Activated naive CD4-positive, alpha-beta T cell treated with anti-CD3 and anti-CD28 coated beads for 36 hours (primary cell): Measurements from ENCODE around the gene A4GNT. TPM values are rescaled to one million over a fixed set of nuclear protein-coding genes. Genes with fewer than 3 reads are reported as not detected.
"Not testable (repeated sequence)": the region's sequence is repeated elsewhere in the genome, so short reads cannot be mapped to it uniquely, and the experiment has no call there.

ENCODE experiments used
- CTCF ChIA-PET: fragments of 350-600 bp; sonication (Branson Sonifier 250); formaldehyde crosslinking; loops from one replicate; lab custom pipeline; 2021; ENCODE audit warnings: antibody characterized with exemption; lab: Charles Lee
- DNase-seq: peaks from one replicate; pipeline ENCODE4 v3.0.0-alpha.2; 2020
- H3K27ac Mint-ChIP-seq: one replicate; pipeline ENCODE4 v1.8.0; 2021; ENCODE audit warnings: mild to moderate bottlenecking, mixed read lengths
- H3K27me3 Mint-ChIP-seq: one replicate; pipeline ENCODE4 v1.8.0; 2021; ENCODE audit warnings: low read depth, mixed read lengths
- H3K36me3 Mint-ChIP-seq: one replicate; pipeline ENCODE4 v1.8.0; 2021; ENCODE audit warnings: low read depth, mixed read lengths
- H3K4me1 Mint-ChIP-seq: one replicate; pipeline ENCODE4 v1.8.0; 2021; ENCODE audit warnings: low read depth, mixed read lengths
- H3K4me3 Mint-ChIP-seq: one replicate; pipeline ENCODE4 v1.8.0; 2021; ENCODE audit warnings: mild to moderate bottlenecking, moderate library complexity, mixed read lengths
- H3K9me3 Mint-ChIP-seq: one replicate; pipeline ENCODE4 v1.8.0; 2021; ENCODE audit warnings: mixed read lengths
- intact Hi-C: fragments of 100-400 bp; cut with micrococcal nuclease; formaldehyde crosslinking; loops from one replicate; pipeline ENCODE4 v1.15.1; 2023
- total RNA-seq, 2 experiments: library from RNA; stranded (reverse); gene quantifications; one replicate each; pipeline ENCODE4 v1.2.3, GENCODE V29; 2021

The A4GNT gene
- not detected for total RNA-seq

GRCh38 chr3:138132239-138132638, at the start of gene A4GNT:
Gene A4GNT, minus strand, starts transcription at chr3:138132390. Its CDS starts 1,134 bp downstream, at chr3:138131256.
- no peak within 1 kb of the TSS for H3K4me3 Mint-ChIP-seq
- H3K9me3 Mint-ChIP-seq: no peaks in the 10 kb centered on the region
- intact Hi-C loops: no loop called here
- CTCF ChIA-PET: interaction anchor here (0.6 to 2.1 kb wide), 2 partner anchors 13 to 74 kb away, joined by 3 to 6 read pairs; no protein-coding TSS in a partner anchor
- DNase-seq: no peak
- H3K27me3 Mint-ChIP-seq: peaks cover 8% of the 10 kb centered on the region
- H3K36me3 Mint-ChIP-seq: no peaks in the 10 kb centered on the region
- H3K4me1 Mint-ChIP-seq: no peaks in the 10 kb centered on the region
- no peak within 1 kb of the TSS for H3K27ac Mint-ChIP-seq

DNA sequence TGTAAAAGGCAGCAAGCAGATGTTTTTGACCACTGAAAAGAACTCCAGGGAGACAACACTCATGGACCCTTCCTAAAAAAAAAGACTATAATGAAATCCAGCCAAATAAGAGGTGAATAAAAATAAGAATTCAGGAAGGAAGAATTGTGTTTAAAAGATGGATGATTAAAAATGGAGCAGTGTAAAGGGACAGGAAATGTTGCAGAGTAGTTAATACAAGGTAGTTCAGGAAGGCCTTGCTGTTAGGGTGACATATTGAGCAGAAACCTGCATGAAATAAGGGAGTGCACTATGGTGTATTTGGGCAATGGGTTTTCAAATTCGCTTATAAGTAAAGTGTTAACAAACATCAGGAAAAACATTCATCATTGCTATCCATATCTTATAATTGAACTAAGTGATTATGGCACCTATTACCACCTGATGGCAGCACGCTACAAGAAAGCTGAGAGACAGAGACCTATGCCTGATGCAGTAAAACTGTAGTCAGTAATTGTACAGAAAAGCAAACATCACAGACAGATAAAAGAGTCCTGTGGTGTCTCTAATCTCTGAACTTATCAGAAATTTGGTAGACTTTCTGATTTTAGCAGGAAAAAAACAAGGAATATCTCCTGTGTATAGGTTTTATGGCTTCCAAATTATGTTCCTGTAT, 48.3 kb upstream of the A4GNT start:
- DNase-seq: peak; percentile 76
- peaks cover 1% of the 10 kb centered on the region for H3K27me3 Mint-ChIP-seq
- H3K27ac Mint-ChIP-seq: no peak overlapping the region
- CTCF ChIA-PET: interaction anchor here (0.7 to 2.6 kb wide), 10 partner anchors 9 to 238 kb away, joined by 3 to 12 read pairs (median 4); no protein-coding TSS in a partner anchor
- no peaks in the 10 kb centered on the region for H3K36me3 Mint-ChIP-seq
- no peaks in the 10 kb centered on the region for H3K9me3 Mint-ChIP-seq
- intact Hi-C loops: loop anchor here (1.0 to 5.0 kb wide), 10 partner anchors 105 to 736 kb away; partner anchors contain the start of genes CEP70, MRAS and NME9
- no peak overlapping the region for H3K4me3 Mint-ChIP-seq
- peaks cover 3% of the 10 kb centered on the region for H3K4me1 Mint-ChIP-seq

GRCh38 chr3:138174421-138175131, 42.4 kb upstream of the A4GNT start, which contains the start of gene DBR1:
Gene DBR1, minus strand, starts transcription at chr3:138174921. Its CDS starts 126 bp downstream, at chr3:138174795.
- Mint-ChIP-seq H3K27me3 (no peaks in the 10 kb centered on the region), H3K27ac (peak within 1 kb of the TSS; percentile 97), H3K9me3 (no peaks in the 10 kb centered on the region), H3K4me1 (peaks cover 37% of the 10 kb centered on the region), H3K36me3 (peaks cover 22% of the 10 kb centered on the region), H3K4me3 (peak within 1 kb of the TSS; percentile 97)
- CTCF ChIA-PET: interaction anchor here (0.6 to 2.4 kb wide), 8 partner anchors 11 to 762 kb away, joined by 3 to 12 read pairs (median 4); partner anchors contain the start of gene ARMC8
- DNase-seq: peak; percentile 89
- intact Hi-C loops: loop anchor here (1.0 to 5.0 kb wide), 7 partner anchors 13 to 661 kb away; partner anchors contain the start of genes ARMC8, ESYT3 and NME9

- no peaks in the 10 kb centered on the region for H3K9me3 Mint-ChIP-seq
- H3K27ac Mint-ChIP-seq: peak overlapping the region; percentile 97
- H3K4me3 Mint-ChIP-seq: peak overlapping the region; percentile 97
- no peaks in the 10 kb centered on the region for H3K27me3 Mint-ChIP-seq
- peaks cover 37% of the 10 kb centered on the region for H3K4me1 Mint-ChIP-seq
- no peak for DNase-seq
- H3K36me3 Mint-ChIP-seq: peaks cover 24% of the 10 kb centered on the region
- intact Hi-C loops: loop anchor here (1.0 to 5.0 kb wide), 7 partner anchors 13 to 661 kb away; partner anchors contain the start of genes ARMC8, ESYT3 and NME9
- CTCF ChIA-PET: interaction anchor here (0.7 to 2.4 kb wide), 6 partner anchors 8 to 268 kb away, joined by 3 to 12 read pairs (median 4); partner anchors contain the start of gene ARMC8
These were observed 41.7 kb upstream of the A4GNT start for GRCh38 chr3:138173769-138174420.

DNA sequence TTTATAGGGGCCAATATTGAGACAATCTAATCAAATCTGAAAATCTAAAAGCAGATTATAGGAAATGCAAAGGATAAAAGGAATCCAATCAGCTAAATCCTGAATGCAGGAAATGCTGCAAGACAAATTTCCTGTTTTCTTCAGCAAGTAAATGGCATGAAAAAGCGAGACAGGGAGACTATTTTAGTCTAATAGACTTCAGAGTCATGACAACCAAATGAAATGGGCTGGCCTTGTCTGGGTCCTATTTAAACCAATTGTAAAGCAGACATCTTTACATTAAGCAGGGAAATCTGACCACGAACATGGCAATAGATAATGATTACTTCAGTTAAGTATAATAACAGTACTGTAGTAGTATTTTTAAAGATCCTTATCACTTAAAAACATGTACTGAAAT, 40.4 kb upstream of the A4GNT start:
- H3K4me3 Mint-ChIP-seq: peak overlapping the region; percentile 48
- no peaks in the 10 kb centered on the region for H3K27me3 Mint-ChIP-seq
- CTCF ChIA-PET: interaction anchor here (1.8 kb wide), 1 partner anchor 10 kb away, joined by 9 read pairs; no protein-coding TSS in a partner anchor
- no peak for DNase-seq
- peaks cover 28% of the 10 kb centered on the region for H3K36me3 Mint-ChIP-seq
- H3K9me3 Mint-ChIP-seq: no peaks in the 10 kb centered on the region
- peaks cover 37% of the 10 kb centered on the region for H3K4me1 Mint-ChIP-seq
- H3K27ac Mint-ChIP-seq: peak overlapping the region; percentile 63
- intact Hi-C loops: loop anchor here (5.0 kb wide), 1 partner anchor 400 kb away; no protein-coding TSS in a partner anchor

DNA sequence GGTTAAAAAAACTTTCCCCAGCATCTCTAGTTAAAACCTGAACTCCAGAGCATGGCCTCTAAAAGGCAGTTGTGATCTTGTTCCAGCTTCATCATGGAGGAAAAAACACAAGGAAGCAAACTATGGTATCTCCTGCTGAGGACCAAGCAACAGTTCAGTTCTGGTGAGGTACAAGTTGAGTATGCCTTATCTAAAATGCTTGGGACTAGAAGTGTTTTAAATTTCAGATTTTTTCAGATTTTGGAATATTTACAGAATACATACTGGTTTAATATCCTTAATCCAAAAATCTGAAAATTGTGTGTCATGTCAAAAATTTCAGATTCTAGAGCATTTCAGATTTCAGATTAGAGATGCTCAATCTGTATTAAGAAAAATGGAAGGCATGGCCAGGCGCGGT, 32.9 kb upstream of the A4GNT start:
- peaks cover 11% of the 10 kb centered on the region for H3K4me1 Mint-ChIP-seq
- H3K36me3 Mint-ChIP-seq: peaks cover 54% of the 10 kb centered on the region
- H3K9me3 Mint-ChIP-seq: no peaks in the 10 kb centered on the region
- H3K27ac Mint-ChIP-seq: peak overlapping the region; percentile 11
- CTCF ChIA-PET: no interaction called here
- intact Hi-C loops: no loop called here
- H3K27me3 Mint-ChIP-seq: no peaks in the 10 kb centered on the region
- no peak overlapping the region for H3K4me3 Mint-ChIP-seq
- DNase-seq: no peak

DNA sequence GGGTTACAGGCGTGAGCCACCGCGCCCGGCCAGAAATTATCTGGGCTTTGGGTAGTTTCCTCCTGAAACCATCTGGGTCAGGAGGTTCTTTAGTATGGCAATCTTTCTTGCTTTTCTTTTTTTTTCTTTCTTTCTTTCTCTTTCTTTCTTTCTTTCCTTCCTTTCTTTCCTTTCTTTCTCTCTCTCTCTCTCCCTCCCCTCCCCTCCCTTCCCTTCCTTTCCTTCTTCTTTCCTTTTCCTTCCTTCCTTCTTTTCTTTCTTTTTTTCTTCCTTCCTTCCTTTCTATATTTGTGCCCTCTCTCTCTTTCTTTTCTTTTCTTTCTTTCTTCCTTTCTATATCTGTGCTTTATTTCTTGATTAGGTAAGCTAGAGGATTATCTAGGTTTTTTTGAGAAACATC, 25.6 kb upstream of the A4GNT start:
- intact Hi-C loops: no loop called here
- Mint-ChIP-seq H3K36me3 (peaks cover 23% of the 10 kb centered on the region), H3K4me3 (no peak overlapping the region), H3K27ac (no peak overlapping the region), H3K9me3 (peaks cover 11% of the 10 kb centered on the region), H3K4me1 (peaks cover 3% of the 10 kb centered on the region), H3K27me3 (no peaks in the 10 kb centered on the region)
- CTCF ChIA-PET: interaction anchor here (0.7 kb wide), 1 partner anchor 16 kb away, joined by 4 read pairs; no protein-coding TSS in a partner anchor
- no peak for DNase-seq

GRCh38 chr3:138154534-138154933, 22.3 kb upstream of the A4GNT start:
- CTCF ChIA-PET: no interaction called here
- no peak for DNase-seq
- Mint-ChIP-seq H3K4me1 (no peaks in the 10 kb centered on the region), H3K9me3 (peaks cover 11% of the 10 kb centered on the region), H3K27ac (no peak overlapping the region), H3K36me3 (peaks cover 4% of the 10 kb centered on the region), H3K4me3 (no peak overlapping the region), H3K27me3 (no peaks in the 10 kb centered on the region)
- intact Hi-C loops: no loop called here

GRCh38 chr3:138148503-138148902, 16.3 kb upstream of the A4GNT start:
- CTCF ChIA-PET: interaction anchor here (0.6 kb wide), 1 partner anchor 88 kb away, joined by 3 read pairs; no protein-coding TSS in a partner anchor
- Mint-ChIP-seq H3K27ac (no peak overlapping the region), H3K9me3 (peaks cover 5% of the 10 kb centered on the region), H3K4me1 (no peaks in the 10 kb centered on the region), H3K27me3 (no peaks in the 10 kb centered on the region), H3K36me3 (peaks cover under 1% of the 10 kb centered on the region), H3K4me3 (no peak overlapping the region)
- intact Hi-C loops: no loop called here
- DNase-seq: no peak

DNA sequence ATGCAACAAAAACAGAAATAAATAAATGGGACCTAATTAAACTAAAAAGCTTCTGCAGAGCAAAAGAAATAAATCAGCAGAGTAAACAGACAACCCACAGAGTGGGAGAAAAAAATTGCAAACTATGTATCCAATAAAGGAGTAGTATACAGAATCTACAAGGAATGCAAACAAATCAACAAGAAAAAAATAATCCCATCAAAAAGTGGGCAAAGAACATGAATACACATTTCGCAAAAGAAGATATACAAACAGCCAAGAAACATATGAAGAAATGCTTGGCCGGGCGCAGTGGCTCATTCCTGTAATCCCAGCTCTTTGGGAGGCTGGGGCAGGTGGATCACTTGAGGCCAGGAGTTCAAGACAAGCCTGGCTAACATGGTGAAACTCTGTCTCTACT, 10.0 kb upstream of the A4GNT start:
- H3K27ac Mint-ChIP-seq, intact Hi-C loops, H3K4me1 Mint-ChIP-seq, H3K27me3 Mint-ChIP-seq, H3K4me3 Mint-ChIP-seq, DNase-seq, H3K36me3 Mint-ChIP-seq, H3K9me3 Mint-ChIP-seq: not testable (repeated sequence)
- CTCF ChIA-PET: interaction anchor here (0.6 kb wide), 1 partner anchor 15 kb away, joined by 4 read pairs; no protein-coding TSS in a partner anchor

DNA sequence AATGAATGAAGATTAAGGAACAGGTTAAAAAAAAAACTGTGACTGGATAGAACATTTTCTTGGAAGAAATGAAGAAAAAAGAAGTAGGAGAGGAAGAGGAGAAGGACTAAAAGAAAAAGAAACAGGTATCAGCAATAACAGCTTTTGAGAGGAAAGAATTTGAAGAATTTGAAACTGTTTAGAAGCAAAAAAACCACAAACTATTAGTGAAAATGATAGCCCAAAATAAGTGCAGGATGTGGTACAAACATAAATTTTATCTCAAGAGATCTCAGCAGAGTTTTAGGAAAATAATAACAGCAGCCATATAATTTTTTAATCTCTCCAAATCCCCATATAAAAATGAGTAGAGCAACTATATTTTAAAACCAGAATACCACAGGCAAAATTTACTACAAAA, 8.8 kb upstream of the A4GNT start:
- Mint-ChIP-seq H3K4me1 (no peaks in the 10 kb centered on the region), H3K4me3 (no peak overlapping the region), H3K27me3 (peaks cover 10% of the 10 kb centered on the region), H3K36me3 (no peaks in the 10 kb centered on the region), H3K27ac (no peak overlapping the region), H3K9me3 (no peaks in the 10 kb centered on the region)
- no peak for DNase-seq
- intact Hi-C loops: no loop called here
- CTCF ChIA-PET: no interaction called here

- Mint-ChIP-seq H3K36me3 (no peaks in the 10 kb centered on the region), H3K4me3 (no peak overlapping the region), H3K27ac (no peak overlapping the region), H3K9me3 (no peaks in the 10 kb centered on the region), H3K27me3 (peaks cover 10% of the 10 kb centered on the region), H3K4me1 (no peaks in the 10 kb centered on the region)
- CTCF ChIA-PET: no interaction called here
- intact Hi-C loops: no loop called here
- DNase-seq: no peak
These were observed 7.5 kb upstream of the A4GNT start for GRCh38 chr3:138139691-138140090.
